ENCODE data around the gene HIF1A. TPM values are rescaled to one million over a fixed set of nuclear protein-coding genes. Genes with fewer than 3 reads are reported as not detected.
"Not testable (repeated sequence)": the region's sequence is repeated elsewhere in the genome, so short reads cannot be mapped to it uniquely, and the experiment has no call there.

Gene HIF1A
- total and polyA plus RNA-seq, 7 donors = 4.3 to 32.4 (median 17.4) TPM

DNA sequence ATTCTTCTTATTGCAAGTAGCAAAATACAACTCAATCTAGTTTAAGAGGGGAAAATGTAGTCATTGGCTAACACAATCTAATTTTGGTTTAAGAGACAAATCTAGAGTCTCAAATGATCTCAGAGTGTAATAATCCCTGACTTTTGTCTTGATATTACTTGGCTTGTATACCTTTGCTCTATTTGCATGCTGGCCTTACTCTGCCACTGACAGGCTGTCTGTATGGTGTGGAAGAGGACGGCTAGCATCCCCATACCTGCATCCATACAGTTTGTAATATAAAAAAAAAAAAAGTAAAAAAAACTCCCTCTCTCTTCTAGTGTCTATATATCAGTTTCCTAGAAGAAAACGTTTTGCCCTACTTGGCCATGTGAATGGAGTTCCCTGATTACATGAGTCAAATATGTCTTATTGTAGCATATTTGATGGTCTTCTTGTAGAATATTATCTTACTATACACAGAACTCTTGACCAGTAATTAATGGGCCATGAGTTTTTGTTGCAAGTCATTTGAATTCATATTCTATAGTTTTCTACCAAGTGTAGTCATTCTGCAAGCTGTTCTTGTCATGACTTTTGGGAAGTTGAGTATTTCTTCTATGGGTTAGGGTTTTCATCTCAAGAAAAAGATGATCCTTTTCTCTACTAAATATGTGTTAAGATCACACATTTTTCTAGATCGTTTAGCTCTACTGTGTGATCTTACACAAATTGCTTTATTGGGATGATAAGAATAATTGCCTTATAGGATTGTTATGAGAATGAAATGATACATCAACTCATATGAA lies 8.2 kb downstream of the HIF1A start:
- no peak for ATAC-seq
- DNase-seq = no peak
- H3K27me3 ChIP-seq (ENCODE audit: insufficient read depth in 3 of 3, low read length in 2 of 3) = no peaks in the 10 kb centered on the region
- no peak overlapping the region for H3K27ac ChIP-seq
- H3K36me3 ChIP-seq (ENCODE audit: insufficient read depth in 1 of 2, low read depth in 1 of 2) = no peaks in the 10 kb centered on the region
- no peaks in the 10 kb centered on the region for H3K9me3 ChIP-seq
- intact Hi-C loops (cut with DNase I) = no loop called here
- 54 to 68% (median 57%) methylated on average over 3 of the region's 3 CpGs for WGBS, 3 donors
- peaks cover 25% of the 10 kb centered on the region for H3K4me1 ChIP-seq
- TF ChIP-seq, protein P1, sequence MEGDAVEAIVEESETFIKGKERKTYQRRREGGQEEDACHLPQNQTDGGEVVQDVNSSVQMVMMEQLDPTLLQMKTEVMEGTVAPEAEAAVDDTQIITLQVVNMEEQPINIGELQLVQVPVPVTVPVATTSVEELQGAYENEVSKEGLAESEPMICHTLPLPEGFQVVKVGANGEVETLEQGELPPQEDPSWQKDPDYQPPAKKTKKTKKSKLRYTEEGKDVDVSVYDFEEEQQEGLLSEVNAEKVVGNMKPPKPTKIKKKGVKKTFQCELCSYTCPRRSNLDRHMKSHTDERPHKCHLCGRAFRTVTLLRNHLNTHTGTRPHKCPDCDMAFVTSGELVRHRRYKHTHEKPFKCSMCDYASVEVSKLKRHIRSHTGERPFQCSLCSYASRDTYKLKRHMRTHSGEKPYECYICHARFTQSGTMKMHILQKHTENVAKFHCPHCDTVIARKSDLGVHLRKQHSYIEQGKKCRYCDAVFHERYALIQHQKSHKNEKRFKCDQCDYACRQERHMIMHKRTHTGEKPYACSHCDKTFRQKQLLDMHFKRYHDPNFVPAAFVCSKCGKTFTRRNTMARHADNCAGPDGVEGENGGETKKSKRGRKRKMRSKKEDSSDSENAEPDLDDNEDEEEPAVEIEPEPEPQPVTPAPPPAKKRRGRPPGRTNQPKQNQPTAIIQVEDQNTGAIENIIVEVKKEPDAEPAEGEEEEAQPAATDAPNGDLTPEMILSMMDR (IDR thresholded peaks at IDR 0.05) = no peak
- H3K4me3 ChIP-seq = no peak overlapping the region

DNA sequence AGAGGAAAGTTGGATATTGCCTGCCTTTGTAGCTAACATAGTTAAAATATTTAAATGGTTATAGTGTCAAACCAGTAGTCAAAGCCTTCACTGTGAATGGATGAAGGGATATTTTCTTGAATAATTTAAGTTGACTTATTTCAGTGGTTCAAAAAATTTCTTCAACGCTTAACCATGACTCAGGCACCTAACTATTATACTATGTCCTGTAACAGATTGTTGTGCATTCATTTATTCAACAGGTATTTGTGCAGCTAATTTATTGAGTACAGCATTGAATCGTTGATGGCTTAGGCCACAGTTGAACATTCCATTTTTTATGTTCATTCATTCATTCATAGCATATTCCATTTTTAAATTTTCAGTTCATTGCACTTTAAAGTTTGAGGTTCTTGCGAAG lies 9.2 kb downstream of the HIF1A start:
- DNase-seq = no peak
- Histone ChIP-seq H3K9me3 (no peaks in the 10 kb centered on the region), H3K4me3 (no peak overlapping the region), H3K27ac (no peak overlapping the region), H3K4me1 (peaks cover 16% of the 10 kb centered on the region), H3K27me3 (ENCODE audit: insufficient read depth in 3 of 3, low read length in 2 of 3) (no peaks in the 10 kb centered on the region), H3K36me3 (ENCODE audit: insufficient read depth in 1 of 2, low read depth in 1 of 2) (no peaks in the 10 kb centered on the region)
- intact Hi-C loops (cut with DNase I) = no loop called here
- TF ChIP-seq, protein P1 (IDR thresholded peaks at IDR 0.05) = no peak
- ATAC-seq = no peak
- 83 to 92% (median 90%) methylated on average over 3 of the region's 3 CpGs for WGBS, 3 donors

DNA sequence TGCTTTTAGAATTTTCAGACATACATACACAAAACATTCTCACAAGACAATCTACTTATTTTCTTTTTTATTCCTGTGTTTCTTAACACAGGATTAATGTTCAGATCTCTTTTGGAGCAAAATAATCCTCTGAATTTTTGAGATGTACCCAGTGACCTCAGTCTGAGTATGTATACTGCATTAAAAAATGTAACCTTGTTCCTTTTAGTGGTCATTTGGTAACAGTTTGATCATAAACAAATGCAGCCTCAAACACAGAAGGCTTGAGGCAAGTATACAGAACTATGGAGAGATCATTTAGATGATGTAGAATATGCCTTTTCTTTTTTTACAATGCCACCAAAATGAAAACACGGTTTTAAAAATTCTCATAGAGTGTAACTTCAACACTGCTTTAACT lies 9.7 kb downstream of the HIF1A start:
- DNase-seq (no peak), ATAC-seq (no peak)
- 61 to 75% (median 67%) methylated on average over 1 of the region's 1 CpG for WGBS, 3 donors
- Histone ChIP-seq H3K4me3 (no peak overlapping the region), H3K27ac (no peak overlapping the region), H3K27me3 (ENCODE audit: insufficient read depth in 3 of 3, low read length in 2 of 3) (no peaks in the 10 kb centered on the region), H3K36me3 (ENCODE audit: insufficient read depth in 1 of 2, low read depth in 1 of 2) (no peaks in the 10 kb centered on the region), H3K9me3 (no peaks in the 10 kb centered on the region), H3K4me1 (peaks cover 12% of the 10 kb centered on the region)
- intact Hi-C loops (cut with DNase I) = no loop called here
- TF ChIP-seq, protein P1 (IDR thresholded peaks at IDR 0.05) = no peak

DNA sequence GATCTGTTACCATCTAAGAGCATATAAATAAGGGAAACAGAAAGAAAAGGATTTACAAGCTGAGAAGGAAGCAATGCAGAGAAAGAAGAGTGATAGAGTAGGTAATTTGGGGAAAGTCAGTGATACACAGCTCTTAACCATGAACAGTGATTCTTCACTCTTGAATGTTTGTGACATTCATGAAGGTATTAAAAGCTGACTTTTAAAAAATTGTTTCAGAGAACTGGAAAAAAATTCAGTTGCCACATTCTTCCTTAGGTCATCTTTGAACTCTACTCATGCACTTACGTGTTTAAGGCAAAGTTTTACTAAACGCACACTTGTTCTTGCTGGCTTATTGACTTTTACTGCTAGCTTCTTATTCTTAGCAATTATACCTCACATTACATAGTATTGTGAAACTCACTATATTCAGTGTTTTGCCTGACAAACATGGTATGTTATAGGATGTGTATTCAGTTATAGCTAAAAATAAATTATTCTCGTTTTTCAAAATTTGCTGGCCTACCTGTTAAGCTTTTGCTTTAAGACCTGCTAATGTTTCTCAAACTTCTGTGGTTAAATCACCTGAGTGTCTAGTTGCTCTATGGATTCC lies 10.9 kb downstream of the HIF1A start:
- Histone ChIP-seq H3K9me3 (no peaks in the 10 kb centered on the region), H3K4me1 (no peaks in the 10 kb centered on the region), H3K36me3 (ENCODE audit: insufficient read depth in 1 of 2, low read depth in 1 of 2) (no peaks in the 10 kb centered on the region), H3K4me3 (no peak overlapping the region), H3K27me3 (ENCODE audit: insufficient read depth in 3 of 3, low read length in 2 of 3) (no peaks in the 10 kb centered on the region), H3K27ac (no peak overlapping the region)
- DNase-seq (no peak), ATAC-seq (no peak)
- TF ChIP-seq, protein P1 (IDR thresholded peaks at IDR 0.05) = no peak
- intact Hi-C loops (cut with DNase I) = no loop called here
- WGBS, 3 donors = 83 to 87% (median 86%) methylated on average over 3 of the region's 3 CpGs

DNA sequence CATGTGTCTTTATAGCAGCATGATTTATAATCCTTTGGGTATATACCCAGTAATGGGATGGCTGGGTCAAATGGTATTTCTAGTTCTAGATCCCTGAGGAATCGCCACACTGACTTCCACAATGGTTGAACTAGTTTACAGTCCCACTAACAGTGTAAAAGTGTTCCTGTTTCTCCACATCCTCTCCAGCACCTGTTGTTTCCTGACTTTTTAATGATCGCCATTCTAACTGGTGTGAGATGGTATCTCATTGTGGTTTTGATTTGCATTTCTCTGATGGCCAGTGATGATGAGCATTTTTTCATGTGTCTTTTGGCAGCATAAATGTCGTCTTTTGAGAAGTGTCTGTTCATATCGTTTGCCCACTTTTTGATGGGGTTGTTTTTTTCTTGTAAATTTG lies 12.5 kb downstream of the HIF1A start:
- H3K4me3 ChIP-seq; H3K4me1 ChIP-seq; intact Hi-C loops (cut with DNase I); DNase-seq; H3K9me3 ChIP-seq; H3K27me3 ChIP-seq (ENCODE audit: insufficient read depth in 3 of 3, low read length in 2 of 3); ATAC-seq; H3K36me3 ChIP-seq (ENCODE audit: insufficient read depth in 1 of 2, low read depth in 1 of 2); H3K27ac ChIP-seq: not testable (repeated sequence)
- WGBS, 3 donors = 86 to 93% (median 89%) methylated on average over 2 of the region's 4 CpGs

DNA sequence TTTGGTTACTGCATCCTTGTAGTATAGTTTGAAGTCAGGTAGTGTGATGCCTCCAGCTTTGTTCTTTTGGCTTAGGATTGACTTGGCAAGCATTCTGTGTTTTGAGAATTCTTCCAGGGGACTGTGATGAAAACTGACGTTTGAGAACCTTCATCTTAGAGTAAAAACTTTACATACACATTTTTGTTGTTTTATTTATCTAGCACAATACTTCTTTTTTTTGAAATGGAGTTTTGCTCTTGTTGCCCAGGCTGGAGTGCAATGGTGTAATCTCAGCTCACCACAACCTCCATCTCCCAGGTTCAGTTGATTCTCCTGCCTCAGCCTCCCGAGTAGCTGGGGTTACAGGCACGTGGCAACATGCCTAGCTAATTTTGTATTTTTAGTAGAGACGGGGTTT lies 13.4 kb downstream of the HIF1A start:
- ATAC-seq; H3K27me3 ChIP-seq (ENCODE audit: insufficient read depth in 3 of 3, low read length in 2 of 3); H3K4me3 ChIP-seq; DNase-seq; H3K36me3 ChIP-seq (ENCODE audit: insufficient read depth in 1 of 2, low read depth in 1 of 2); H3K27ac ChIP-seq; intact Hi-C loops (cut with DNase I); H3K9me3 ChIP-seq: not testable (repeated sequence)
- H3K4me1 ChIP-seq = peaks cover 11% of the 10 kb centered on the region
- 51 to 69% (median 66%) methylated on average over 4 of the region's 4 CpGs for WGBS, 3 donors

All from psoas muscle (tissue), 8 donors.